ENCODE measurements around the gene TNNI2. TPM values are rescaled to one million over a fixed set of nuclear protein-coding genes. Genes with fewer than 3 reads are reported as not detected.

TNNI2 gene
- total and polyA plus RNA-seq, 8 donors, result 0.24 to 8.5 (median 0.52) TPM; not detected in 1

DNA sequence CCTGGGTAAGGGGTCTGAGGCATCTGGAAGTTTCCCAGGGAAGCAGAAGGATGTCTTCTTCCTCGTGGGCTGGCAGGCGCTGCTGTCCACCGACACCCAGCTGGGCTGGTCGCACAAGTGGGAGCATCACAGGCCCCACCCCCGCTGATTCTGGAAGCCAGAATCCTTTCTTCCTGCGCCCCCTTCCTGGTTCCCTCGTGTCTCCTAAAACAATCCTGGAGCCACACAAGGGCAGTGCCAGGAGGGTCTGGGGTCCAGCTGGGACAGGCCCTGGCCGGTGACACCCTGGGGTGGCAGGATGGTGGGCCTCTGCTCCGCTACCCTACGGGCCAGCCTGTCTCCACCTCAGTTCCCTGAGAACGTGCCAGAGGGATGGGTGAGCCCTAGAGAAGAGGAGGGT is 18.3 kb downstream of the TNNI2 start:
- Histone ChIP-seq H3K4me3 (no peak overlapping the region), H3K36me3 (no peaks in the 10 kb centered on the region), H3K27ac (no peak overlapping the region), H3K4me1 (peaks cover 0 to 63% of the 10 kb centered on the region in 2 donors), H3K9me3 (no peaks in the 10 kb centered on the region), H3K27me3 (no peaks in the 10 kb centered on the region)
- TF ChIP-seq, protein P1, sequence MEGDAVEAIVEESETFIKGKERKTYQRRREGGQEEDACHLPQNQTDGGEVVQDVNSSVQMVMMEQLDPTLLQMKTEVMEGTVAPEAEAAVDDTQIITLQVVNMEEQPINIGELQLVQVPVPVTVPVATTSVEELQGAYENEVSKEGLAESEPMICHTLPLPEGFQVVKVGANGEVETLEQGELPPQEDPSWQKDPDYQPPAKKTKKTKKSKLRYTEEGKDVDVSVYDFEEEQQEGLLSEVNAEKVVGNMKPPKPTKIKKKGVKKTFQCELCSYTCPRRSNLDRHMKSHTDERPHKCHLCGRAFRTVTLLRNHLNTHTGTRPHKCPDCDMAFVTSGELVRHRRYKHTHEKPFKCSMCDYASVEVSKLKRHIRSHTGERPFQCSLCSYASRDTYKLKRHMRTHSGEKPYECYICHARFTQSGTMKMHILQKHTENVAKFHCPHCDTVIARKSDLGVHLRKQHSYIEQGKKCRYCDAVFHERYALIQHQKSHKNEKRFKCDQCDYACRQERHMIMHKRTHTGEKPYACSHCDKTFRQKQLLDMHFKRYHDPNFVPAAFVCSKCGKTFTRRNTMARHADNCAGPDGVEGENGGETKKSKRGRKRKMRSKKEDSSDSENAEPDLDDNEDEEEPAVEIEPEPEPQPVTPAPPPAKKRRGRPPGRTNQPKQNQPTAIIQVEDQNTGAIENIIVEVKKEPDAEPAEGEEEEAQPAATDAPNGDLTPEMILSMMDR (IDR thresholded peaks at IDR 0.05), result no peak
- ATAC-seq (no peak), DNase-seq (peak in 1 of 4 donors; percentile 55)
- intact Hi-C loops (cut with DNase I), result no loop called here

DNA sequence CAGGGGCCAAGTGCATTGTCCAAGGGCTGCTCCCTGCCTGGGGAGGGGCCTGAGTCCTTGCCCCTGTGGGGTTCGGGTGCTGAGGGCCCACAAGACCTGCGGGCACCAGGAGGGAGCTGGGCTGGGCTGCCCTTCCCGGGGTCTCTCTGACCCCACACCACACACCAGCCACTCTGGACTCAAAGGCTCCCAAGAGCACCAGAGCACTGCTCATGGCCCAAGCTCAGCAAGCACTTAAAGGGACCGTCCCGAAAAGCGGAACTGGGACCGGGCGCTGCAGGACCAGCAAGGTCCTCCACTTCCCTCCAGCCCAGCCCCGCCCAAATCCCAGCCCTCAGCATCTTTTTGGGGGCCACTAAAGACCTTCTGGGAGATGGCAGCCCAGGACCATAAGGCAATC is 19.4 kb downstream of the TNNI2 start:
- intact Hi-C loops (cut with DNase I), result no loop called here
- TF ChIP-seq, protein P1 (IDR thresholded peaks at IDR 0.05), result no peak
- H3K36me3 ChIP-seq, result no peaks in the 10 kb centered on the region
- no peak overlapping the region for H3K4me3 ChIP-seq
- ATAC-seq (no peak), DNase-seq (peak in 1 of 4 donors; percentile 81)
- no peaks in the 10 kb centered on the region for H3K27me3 ChIP-seq
- no peak overlapping the region for H3K27ac ChIP-seq
- H3K9me3 ChIP-seq, result no peaks in the 10 kb centered on the region
- peaks cover 1 to 64% of the 10 kb centered on the region in 2 donors for H3K4me1 ChIP-seq

DNA sequence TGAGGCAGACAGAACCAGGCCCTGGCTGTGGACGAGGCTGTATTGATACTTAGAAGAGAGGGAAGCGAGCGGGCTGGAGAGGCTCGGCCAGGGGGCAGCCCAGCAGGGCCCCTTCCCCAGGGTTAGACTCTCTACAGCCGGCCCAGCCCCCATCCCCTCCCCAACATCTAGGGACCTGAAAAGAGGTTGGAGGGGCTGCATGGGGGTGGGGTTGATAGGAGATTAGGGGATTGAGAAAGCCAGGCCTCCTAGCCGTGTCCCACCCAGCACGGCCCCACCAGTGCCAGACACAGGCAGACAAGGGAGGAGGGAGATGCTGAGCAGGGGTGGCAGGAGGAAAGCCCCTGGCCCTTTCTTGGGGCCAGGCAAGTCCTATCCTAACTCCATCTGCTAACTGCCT is 19.8 kb downstream of the TNNI2 start:
- TF ChIP-seq, protein P1 (IDR thresholded peaks at IDR 0.05), result no peak
- Histone ChIP-seq H3K27me3 (no peaks in the 10 kb centered on the region), H3K36me3 (no peaks in the 10 kb centered on the region), H3K4me3 (no peak overlapping the region), H3K27ac (no peak overlapping the region), H3K9me3 (no peaks in the 10 kb centered on the region), H3K4me1 (peaks cover 4 to 64% of the 10 kb centered on the region in 2 donors)
- ATAC-seq, result no peak
- intact Hi-C loops (cut with DNase I), result no loop called here
- DNase-seq, result peak in 1 of 4 donors; percentile 45

DNA sequence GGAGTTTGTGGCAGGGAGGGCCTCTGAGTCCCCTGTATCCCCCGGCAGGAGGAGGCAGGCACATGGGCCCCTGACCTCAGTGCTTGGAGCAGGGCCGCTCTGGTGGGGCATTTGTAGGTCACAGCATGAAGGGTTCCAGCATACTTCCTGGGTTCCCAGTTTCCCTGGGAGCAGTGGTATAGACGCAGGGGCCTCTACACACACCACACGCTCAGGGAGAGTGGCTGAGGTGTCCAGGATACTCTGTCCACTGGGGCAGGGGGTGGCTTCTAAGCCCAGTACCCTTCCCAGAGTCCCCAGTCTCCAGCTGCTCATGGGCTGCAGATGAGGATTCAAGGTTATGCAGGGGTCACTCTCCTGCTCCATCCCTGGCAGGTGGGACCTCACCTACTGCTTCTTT is 20.2 kb downstream of the TNNI2 start:
- DNase-seq (no peak), ATAC-seq (no peak)
- no peak overlapping the region for H3K4me3 ChIP-seq
- TF ChIP-seq, protein P1 (IDR thresholded peaks at IDR 0.05), result no peak
- no peaks in the 10 kb centered on the region for H3K36me3 ChIP-seq
- H3K9me3 ChIP-seq, result no peaks in the 10 kb centered on the region
- H3K4me1 ChIP-seq, result peaks cover 6 to 65% of the 10 kb centered on the region in 2 donors
- H3K27me3 ChIP-seq, result no peaks in the 10 kb centered on the region
- no peak overlapping the region for H3K27ac ChIP-seq
- intact Hi-C loops (cut with DNase I), result no loop called here

DNA sequence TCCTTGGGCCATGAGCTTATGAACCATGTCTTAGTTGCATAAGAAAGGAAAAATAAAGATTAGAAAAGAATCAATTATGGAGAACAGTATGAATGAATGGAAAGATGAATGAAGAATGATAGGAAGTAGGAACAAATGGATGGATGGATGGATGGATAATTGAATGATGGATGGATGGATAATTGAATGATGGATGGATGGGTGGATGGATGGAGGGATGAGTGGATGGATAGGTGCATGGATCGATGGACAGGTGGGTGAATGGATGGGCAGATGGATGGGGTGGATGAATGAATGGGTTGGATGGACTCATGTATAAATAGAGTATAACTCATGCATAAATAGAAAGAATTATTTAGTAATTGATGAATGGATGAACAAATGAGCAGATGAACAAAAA is 21.3 kb downstream of the TNNI2 start:
- ATAC-seq, result no peak
- H3K4me3 ChIP-seq, result no peak overlapping the region
- H3K36me3 ChIP-seq, result no peaks in the 10 kb centered on the region
- peaks cover 13 to 65% of the 10 kb centered on the region in 2 donors for H3K4me1 ChIP-seq
- TF ChIP-seq, protein P1 (IDR thresholded peaks at IDR 0.05), result no peak
- no peaks in the 10 kb centered on the region for H3K9me3 ChIP-seq
- H3K27ac ChIP-seq, result no peak overlapping the region
- intact Hi-C loops (cut with DNase I), result no loop called here
- H3K27me3 ChIP-seq, result no peaks in the 10 kb centered on the region
- DNase-seq, result no peak

All from left lung (tissue), 10 donors.